Sigmoid colon (tissue), 4 donors: ENCODE data around the gene CHRNB4.

Experiments used
- CTCF ChIP-seq, 4 experiments: fragments of 450-650 bp in 3 of 4; fragments of 200-600 bp in 1 of 4; IDR thresholded peaks; one replicate each; pipeline ENCODE4 v1.5.1; 2016 to 2019; ENCODE audit warnings: antibody characterized with exemption in 4 of 4, mild to moderate bottlenecking in 3 of 4, moderate library complexity in 2 of 4
- EP300 ChIP-seq, 4 donors: sonication (generic); formaldehyde crosslinking; IDR thresholded peaks; one replicate each; pipeline ENCODE4 v1.6.1; 2017; ENCODE audit warnings: antibody characterized with exemption in 4 of 4

DNA sequence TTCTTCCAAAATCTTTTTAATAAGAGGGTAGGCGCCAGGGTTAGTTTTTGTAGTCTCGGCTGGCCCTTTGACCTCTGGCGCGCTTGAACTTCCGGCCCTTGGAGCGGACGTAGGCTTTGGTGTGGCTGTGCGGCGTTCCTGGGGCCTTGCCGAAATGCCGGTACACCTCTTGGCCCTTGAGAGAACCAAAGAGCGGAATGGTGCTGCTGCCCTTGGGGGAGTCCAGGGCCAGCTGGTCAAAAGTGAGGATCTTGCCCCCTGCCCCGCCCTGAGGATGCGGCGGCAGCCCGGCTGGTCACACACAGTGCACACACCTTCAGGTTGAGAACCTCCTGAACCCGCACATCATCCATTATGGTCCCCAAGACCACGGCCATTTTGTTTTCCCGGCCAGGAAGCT is 20.0 kb upstream of the CHRNB4 start:
- no peak for TF ChIP-seq CTCF (IDR thresholded peaks at IDR 0.05)
- no peak for TF ChIP-seq EP300 (IDR thresholded peaks at IDR 0.05)
